Measurements from ENCODE around the gene CTDSPL. TPM values are rescaled to one million over a fixed set of nuclear protein-coding genes. Genes with fewer than 3 reads are reported as not detected.
A peak's percentile ranks its signal among the peaks of the same experiment; 100 is the strongest.

CTDSPL gene
- total and polyA plus RNA-seq, 2 of the 13 experiments (the other 11 are each of a cell fraction or from before 2014, with no cell fraction given), result 26.1 to 142 TPM

- TF ChIP-seq RBM39 (IDR thresholded peaks at IDR 0.05; ENCODE audit: low read depth, low read length, poor library complexity, severe bottlenecking) (no peak), ZNF569 (CRISPR knock-in tag; IDR thresholded peaks at IDR 0.05; ENCODE audit: borderline replicate concordance) (no peak), XRCC5 (optimal IDR thresholded peaks at IDR 0.05; ENCODE audit: low read length) (peak; percentile 72), SRY (CRISPR knock-in tag; IDR thresholded peaks at IDR 0.05) (no peak), HDAC2 (CRISPR knock-in tag; IDR thresholded peaks at IDR 0.05) (no peak), SATB2 (CRISPR knock-in tag; IDR thresholded peaks at IDR 0.05) (no peak), CAMTA2 (CRISPR knock-in tag; IDR thresholded peaks at IDR 0.05; ENCODE audit: borderline replicate concordance) (no peak), SIN3A (IDR thresholded peaks at IDR 0.05; ENCODE audit: borderline replicate concordance, low read depth, low read length) (no peak), ZMYM3 (CRISPR knock-in tag; IDR thresholded peaks at IDR 0.05) (no peak), KLF11 (CRISPR knock-in tag; IDR thresholded peaks at IDR 0.05) (no peak), HOXA3 (CRISPR knock-in tag; IDR thresholded peaks at IDR 0.05) (0 out of 2 replicates have a peak, but pooled peaks have one; percentile 34), ZC3H4 (CRISPR knock-in tag; IDR thresholded peaks at IDR 0.05; ENCODE audit: borderline replicate concordance) (no peak), ZNF891 (CRISPR knock-in tag; IDR thresholded peaks at IDR 0.05) (no peak), THAP11 (CRISPR knock-in tag; IDR thresholded peaks at IDR 0.05) (0 out of 2 replicates have a peak, but pooled peaks have one; percentile 31), ZNF3 (CRISPR knock-in tag; IDR thresholded peaks at IDR 0.05) (no peak), SETDB1 (CRISPR knock-in tag; IDR thresholded peaks at IDR 0.05; ENCODE audit: borderline replicate concordance) (no peak), YEATS4 (CRISPR knock-in tag; IDR thresholded peaks at IDR 0.05; ENCODE audit: borderline replicate concordance) (no peak), ARHGAP35 (CRISPR knock-in tag; IDR thresholded peaks at IDR 0.05; ENCODE audit: borderline replicate concordance) (no peak), STAT5B (CRISPR knock-in tag; IDR thresholded peaks at IDR 0.05) (no peak)
- TF ChIP-seq, protein P1, sequence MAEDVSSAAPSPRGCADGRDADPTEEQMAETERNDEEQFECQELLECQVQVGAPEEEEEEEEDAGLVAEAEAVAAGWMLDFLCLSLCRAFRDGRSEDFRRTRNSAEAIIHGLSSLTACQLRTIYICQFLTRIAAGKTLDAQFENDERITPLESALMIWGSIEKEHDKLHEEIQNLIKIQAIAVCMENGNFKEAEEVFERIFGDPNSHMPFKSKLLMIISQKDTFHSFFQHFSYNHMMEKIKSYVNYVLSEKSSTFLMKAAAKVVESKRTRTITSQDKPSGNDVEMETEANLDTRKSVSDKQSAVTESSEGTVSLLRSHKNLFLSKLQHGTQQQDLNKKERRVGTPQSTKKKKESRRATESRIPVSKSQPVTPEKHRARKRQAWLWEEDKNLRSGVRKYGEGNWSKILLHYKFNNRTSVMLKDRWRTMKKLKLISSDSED (CRISPR knock-in tag; IDR thresholded peaks at IDR 0.05), result no peak
- TF ChIP-seq, protein P2, sequence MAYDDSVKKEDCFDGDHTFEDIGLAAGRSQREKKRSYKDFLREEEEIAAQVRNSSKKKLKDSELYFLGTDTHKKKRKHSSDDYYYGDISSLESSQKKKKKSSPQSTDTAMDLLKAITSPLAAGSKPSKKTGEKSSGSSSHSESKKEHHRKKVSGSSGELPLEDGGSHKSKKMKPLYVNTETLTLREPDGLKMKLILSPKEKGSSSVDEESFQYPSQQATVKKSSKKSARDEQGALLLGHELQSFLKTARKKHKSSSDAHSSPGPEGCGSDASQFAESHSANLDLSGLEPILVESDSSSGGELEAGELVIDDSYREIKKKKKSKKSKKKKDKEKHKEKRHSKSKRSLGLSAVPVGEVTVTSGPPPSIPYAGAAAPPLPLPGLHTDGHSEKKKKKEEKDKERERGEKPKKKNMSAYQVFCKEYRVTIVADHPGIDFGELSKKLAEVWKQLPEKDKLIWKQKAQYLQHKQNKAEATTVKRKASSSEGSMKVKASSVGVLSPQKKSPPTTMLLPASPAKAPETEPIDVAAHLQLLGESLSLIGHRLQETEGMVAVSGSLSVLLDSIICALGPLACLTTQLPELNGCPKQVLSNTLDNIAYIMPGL (CRISPR knock-in tag; IDR thresholded peaks at IDR 0.05; ENCODE audit: borderline replicate concordance in 1 of 2, low read depth in 1 of 2), result peak in 1 of 2 experiments; percentile 40; a peak in 1 of 4 replicates
- TF ChIP-seq, protein P3, sequence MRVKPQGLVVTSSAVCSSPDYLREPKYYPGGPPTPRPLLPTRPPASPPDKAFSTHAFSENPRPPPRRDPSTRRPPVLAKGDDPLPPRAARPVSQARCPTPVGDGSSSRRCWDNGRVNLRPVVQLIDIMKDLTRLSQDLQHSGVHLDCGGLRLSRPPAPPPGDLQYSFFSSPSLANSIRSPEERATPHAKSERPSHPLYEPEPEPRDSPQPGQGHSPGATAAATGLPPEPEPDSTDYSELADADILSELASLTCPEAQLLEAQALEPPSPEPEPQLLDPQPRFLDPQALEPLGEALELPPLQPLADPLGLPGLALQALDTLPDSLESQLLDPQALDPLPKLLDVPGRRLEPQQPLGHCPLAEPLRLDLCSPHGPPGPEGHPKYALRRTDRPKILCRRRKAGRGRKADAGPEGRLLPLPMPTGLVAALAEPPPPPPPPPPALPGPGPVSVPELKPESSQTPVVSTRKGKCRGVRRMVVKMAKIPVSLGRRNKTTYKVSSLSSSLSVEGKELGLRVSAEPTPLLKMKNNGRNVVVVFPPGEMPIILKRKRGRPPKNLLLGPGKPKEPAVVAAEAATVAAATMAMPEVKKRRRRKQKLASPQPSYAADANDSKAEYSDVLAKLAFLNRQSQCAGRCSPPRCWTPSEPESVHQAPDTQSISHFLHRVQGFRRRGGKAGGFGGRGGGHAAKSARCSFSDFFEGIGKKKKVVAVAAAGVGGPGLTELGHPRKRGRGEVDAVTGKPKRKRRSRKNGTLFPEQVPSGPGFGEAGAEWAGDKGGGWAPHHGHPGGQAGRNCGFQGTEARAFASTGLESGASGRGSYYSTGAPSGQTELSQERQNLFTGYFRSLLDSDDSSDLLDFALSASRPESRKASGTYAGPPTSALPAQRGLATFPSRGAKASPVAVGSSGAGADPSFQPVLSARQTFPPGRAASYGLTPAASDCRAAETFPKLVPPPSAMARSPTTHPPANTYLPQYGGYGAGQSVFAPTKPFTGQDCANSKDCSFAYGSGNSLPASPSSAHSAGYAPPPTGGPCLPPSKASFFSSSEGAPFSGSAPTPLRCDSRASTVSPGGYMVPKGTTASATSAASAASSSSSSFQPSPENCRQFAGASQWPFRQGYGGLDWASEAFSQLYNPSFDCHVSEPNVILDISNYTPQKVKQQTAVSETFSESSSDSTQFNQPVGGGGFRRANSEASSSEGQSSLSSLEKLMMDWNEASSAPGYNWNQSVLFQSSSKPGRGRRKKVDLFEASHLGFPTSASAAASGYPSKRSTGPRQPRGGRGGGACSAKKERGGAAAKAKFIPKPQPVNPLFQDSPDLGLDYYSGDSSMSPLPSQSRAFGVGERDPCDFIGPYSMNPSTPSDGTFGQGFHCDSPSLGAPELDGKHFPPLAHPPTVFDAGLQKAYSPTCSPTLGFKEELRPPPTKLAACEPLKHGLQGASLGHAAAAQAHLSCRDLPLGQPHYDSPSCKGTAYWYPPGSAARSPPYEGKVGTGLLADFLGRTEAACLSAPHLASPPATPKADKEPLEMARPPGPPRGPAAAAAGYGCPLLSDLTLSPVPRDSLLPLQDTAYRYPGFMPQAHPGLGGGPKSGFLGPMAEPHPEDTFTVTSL (CRISPR knock-in tag; IDR thresholded peaks at IDR 0.05; ENCODE audit: borderline replicate concordance), result no peak
Observed at GRCh38 chr3:37967260-37967881, 105.7 kb downstream of the CTDSPL start (continued).

Measured in HepG2 (cell line).